ENCODE results near the gene FMN2.
A peak's percentile ranks its signal among the peaks of the same experiment; 100 is the strongest.

Gene FMN2

DNA sequence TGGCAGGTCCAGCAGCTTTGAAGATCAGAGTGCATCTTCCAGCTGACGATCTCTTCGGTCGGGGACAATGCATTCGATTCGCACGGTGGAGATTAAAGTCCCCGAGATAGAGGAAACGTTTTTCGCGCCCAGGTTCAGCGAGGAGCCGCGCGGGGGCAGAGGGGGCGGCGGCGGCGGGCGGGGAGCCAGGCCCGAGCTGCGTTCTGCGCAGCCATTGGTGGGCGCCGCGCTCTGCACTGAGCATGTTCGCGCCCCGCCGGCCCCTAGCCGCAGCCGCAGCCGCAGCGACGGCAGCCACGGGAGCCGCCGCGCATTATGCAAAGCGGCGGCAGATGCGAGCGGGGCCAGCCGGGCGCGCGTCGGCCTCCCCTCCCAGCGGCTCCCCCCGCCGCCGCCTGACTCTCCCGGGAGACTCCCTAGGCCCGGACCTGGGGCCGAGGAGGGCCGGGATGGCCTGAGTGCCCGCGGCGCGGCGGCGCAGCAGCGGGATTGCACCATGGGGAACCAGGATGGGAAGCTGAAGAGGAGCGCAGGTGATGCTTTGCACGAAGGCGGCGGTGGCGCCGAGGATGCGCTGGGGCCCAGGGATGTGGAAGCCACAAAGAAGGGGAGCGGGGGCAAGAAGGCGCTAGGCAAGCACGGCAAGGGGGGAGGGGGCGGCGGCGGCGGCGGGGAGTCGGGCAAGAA lies at the start of gene FMN2:
FMN2 (plus strand) TSS at position 270 of the 687 bp plus-strand sequence; CDS start at position 497, 227 bp downstream.
- DNase-seq: no peak

DNA sequence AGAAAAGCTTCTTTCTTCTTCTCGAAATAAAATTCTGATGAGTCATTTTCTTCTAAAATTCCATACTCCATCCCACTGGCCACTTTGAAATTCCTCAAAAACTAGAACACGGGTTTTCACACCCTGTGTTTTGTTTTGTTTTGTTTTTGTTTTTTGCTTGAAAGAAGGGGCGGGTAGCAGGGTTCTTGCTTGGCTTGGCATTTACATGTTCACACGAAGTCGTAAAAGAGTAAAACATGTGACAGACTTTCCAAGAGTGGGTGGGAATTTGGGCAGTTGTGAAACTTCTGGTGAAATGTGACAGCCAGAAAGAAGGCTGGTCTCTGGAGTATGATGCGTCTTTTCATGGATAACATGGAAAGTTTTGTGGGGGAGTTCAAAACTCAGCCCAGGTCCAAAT lies 47.1 kb upstream of the FMN2 start:
- DNase-seq: no peak

DNA sequence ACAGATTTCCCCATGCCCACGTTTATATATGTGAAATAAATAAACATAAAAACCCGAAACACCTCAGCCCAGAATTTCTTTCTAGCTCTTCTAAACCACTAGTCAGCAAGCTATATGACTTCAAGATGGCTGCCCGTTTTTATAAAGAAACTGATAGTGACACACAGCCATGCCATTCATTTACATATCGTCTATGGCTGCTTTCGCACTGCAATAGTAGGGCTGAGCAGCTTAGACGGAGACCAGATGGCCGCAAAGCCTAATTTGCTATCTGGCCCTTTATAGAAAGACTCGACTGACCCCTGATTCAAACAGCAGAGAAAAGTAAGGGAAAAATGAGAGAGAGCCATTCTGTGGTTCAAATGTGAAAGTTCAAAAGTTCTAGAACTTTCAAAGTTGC lies 45.7 kb upstream of the FMN2 start:
- DNase-seq: no peak

DNA sequence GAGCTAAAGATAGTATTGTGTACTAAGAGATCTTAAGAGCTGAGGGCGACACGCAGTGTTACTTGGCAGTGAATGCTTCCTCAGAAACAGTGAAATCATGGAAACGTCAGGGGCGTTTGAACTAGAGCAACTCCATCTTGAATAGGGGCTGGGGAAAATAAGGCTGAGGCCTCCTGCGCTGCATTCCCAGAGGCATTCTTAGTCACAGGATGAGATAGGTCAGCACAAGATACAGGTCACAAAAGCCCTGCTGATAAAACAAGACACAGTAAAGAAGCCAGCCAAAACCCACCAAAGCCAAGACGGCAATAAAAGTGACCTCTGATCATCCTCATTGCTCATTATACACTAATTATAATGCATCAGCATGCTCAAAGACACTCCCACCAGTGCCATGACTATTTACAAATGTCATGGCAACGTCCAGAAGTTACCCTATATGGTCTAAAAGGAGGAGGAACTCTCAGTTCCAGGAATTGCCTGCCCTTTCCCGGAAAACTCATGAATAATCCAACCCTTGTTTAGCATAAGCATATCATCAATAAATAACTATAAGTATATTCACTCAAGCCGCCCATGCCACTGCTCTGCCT lies 37.5 kb upstream of the FMN2 start:
- no peak for DNase-seq

DNA sequence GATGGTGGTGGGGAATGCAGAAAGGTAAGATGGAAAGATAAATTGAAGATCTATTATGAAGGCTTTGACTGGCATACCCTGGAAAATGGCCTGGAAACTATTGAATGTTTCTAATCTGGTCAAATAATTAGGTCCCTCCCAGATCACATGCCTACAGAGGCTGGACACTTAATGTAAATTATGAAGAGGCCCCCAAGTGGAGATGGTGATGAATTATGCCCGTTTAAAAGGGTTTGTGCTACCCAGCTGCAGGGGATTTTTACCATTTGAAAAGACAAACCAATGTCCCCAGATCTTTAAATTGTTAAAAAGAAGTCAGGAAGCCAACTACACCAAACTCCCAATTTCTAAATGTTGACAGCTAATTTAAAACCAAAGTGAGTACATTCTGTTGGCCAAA lies 35.7 kb upstream of the FMN2 start:
- DNase-seq: no peak

DNA sequence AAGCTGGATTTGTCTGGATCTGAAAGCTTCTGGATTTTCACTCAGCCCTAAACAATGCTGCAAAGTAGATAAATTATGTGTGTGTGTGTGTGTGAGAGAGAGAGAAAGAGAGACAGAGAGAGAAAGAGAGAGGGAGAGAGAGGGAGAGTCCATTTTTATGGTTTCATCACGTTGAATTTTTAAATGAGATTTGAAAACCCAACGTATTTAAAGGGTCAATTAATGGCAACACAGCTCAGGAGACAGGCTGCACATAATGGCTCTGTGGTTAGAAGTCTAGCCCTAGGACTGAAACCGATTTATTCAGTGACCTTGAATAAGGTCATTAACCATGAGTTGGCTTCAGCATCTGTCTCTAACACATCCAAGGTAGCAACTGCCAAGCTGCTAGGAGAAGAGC lies 35.3 kb upstream of the FMN2 start:
- DNase-seq: no peak

DNA sequence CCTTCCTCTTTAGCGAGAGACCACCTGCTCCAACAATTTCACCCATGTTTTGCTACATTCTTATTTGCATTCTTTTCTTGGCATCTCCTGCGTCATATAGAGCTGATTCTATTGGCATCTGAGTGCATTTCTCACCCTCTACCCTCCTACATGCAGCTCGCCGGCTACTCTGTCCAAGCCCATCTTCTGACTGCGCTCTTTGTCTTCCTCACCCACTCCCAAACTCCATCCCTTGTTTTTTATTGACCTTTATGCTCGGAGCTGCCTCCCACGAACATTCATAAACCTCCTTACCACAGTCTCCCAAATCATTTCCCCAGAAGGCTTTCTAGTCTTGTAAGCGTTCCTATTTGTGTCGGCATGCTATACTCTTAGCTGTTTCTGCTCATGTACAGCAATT lies 33.6 kb upstream of the FMN2 start:
- DNase-seq: no peak

DNA sequence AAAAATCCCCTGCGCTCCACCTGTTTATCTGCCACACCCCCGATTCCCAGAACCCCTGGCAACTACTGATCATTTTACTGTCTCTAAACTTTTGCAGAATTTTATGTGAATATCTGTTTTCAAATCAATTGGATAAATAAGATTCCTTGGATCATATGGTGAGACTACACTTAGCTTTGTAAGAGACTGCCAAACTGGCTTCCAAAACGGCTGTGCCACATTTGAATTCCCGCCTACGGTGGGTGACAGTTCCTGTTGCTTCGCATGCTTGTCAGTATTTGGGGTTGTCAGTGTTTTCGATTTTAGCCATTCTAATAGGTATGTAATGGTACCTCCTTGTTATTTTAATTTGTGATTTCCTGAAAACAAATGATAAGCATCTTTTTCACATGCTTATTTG lies 22.7 kb upstream of the FMN2 start:
- no peak for DNase-seq

DNA sequence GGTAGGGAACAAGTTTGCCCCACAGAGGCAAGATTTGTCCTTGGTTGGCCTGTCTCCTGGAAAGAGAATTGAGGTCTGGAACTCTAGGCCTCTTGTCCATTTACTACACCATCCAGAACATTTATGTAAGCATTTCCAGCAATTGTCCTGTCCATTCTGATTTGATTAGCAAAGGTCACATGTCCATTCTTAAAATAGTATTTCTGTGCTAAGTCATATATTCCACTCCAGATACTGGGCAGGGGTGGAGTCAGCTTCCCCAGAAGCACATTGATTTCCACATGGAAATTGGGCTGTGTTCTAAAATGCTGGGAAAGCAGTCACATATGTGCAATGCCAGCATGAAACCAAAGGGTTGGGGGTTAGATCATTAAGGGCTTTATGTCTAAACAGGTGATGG lies 21.5 kb upstream of the FMN2 start:
- no peak for DNase-seq

DNA sequence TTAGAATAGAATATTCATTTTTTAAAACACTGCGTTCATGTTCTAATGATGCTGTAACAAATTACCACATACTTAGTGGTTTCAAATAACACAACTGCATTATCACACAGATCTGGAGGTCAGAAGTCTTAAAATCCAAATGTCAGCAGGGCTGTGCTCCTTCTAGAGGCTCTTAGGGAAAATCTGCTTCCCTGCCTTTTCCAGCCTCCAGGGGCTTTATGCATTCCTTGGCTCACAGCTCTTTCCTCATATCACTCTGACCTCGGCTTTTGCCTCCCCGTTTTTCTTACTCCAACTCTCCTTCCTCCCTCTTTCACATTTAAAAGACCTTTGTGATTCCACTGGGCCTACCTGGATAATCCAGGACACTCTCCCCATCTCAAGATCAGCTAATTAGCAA lies 18.6 kb upstream of the FMN2 start:
- DNase-seq: no peak

DNA sequence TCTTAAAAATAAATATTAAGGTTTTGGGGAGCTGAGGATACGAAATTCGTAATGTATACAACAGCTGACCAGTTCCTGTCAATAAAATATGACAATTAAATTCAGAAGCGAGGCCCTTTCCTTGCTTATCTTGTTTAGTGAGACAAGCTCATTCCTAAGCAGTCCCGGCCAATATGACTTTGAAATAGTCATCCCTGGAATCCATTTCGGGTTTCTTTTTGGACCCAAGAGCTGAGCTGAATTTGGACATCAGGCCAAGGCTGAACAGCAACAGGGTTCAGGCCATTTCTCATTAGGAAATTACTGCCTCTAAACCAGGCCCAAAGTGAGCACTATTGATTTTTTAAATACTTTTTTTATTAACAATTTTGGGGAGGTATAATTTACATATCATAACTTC lies 17.3 kb upstream of the FMN2 start:
- DNase-seq: no peak

DNA sequence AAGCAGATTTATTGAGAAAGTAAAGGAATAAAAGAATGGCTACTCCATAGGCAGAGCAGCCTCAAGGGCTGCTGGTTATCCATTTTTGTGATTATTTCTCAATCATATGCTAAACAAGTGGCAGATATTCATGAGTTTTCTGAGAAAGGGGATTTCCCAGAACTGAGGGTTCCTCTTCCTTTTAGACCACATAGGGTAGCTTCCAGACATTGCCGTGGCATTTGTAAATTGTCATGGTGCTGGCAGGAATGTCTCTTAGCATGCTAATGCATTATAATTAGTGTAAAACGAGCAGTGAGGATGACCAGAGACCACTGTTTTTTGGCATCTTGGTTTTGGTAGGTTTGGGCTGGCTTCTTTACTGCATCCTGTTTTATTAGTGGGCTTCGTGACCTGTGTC lies 16.8 kb upstream of the FMN2 start:
- no peak for DNase-seq

DNA sequence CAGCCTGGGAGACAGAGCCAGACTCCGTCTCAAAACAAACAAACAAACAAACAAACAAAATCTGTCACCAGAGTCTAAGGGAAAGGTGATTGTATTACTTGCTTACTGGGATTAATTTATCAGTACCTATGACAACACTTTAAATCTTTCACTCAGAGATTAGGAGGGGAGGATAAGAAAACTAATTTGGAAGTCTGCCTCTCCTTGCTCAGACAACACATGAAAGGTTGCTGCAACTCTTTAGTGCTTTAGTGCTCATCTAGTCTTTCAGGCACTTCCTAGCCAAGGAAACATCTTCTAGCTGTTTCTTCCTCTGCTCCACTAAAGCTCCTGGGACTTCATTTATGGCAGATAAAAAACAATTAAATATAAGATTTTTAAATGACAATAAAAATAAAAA lies 7.3 kb upstream of the FMN2 start:
- DNase-seq: no peak

DNA sequence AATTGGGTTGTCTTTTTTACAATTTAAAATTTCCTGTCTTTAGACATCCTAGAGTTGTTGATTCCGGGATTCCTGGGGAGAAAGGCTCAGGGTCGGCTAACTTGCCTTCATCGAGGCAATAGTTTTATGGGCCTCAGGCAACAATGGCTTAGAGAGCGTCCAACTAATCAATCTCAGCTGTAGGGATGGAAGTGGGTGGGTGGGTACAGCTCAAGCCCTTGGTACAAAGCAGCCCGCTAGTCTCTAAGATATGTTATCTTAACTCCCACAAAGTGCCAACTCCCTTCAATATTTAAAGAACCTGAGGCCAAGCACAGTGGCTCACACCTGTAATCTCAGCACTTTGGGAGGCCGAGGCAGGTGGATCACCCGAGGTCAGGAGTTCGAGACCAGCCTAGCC lies 6.9 kb upstream of the FMN2 start:
- DNase-seq: no peak

DNA sequence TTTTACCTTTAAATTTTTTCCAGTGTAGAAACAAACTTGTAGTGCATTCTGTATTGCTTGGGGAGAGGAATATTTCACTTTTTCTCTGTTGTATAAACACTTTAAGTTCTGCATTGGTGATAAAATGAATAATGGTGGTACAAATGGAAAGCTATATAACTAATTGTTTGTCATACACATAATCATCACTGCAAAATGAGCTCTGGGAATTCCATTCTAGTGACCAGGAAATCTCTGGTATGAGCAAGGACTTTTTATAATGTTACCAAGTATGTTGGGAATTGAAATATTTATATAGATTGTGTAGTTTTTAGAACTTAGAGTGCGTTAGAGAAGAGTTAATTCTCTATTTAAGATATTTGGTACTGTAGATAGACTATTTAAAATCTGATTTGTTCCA lies 5.0 kb upstream of the FMN2 start:
- no peak for DNase-seq

DNA sequence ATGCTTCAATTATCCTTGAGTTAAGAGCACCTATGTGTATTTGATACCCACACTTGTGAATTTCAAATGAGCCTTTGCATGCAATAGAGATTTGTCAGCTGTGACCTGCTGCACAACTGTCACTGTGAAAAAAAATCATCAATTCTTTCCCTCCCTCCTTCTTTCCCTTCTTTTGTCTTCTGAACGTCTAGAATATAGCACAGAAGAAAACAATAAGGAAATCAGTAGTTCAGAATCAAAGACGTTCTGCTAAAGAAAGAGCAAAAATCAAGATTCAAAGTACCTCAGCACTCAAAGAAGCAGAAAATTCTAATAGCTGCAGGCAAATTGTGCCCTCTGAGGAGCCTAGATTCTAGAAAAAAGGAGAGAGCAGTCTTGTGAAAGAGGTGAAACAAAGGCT lies 1.7 kb upstream of the FMN2 start:
- DNase-seq: no peak

DNA sequence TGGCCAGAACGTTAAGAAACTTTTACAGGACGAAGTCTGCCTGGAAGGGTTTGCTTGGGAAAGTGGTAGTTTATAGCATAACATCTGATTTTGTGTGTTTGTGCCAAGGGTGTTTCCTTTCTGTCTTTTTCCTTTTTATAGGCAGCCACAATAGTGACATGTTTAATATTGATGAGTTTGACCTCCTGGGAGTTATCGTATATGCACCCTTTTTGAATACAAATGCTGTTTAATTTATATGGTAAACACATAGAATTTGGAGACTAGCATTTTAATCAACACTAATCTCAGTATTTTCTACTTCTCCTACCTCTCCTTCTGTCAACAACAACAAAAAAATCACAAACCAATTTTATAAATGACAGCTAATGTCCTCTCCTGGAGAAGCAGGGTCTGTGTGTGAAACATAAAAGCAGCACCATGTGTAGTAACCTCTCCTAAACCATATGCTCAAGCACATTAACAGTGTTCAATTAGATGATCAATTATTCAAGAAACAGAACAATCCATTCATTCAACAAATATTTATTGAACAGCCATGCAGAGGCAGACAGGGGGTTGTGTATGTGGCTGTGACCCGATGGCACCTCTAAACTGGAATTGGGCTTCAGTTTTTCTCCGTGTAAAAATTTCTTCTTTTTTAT lies 604 bp upstream of the FMN2 start:
- DNase-seq: no peak

DNA sequence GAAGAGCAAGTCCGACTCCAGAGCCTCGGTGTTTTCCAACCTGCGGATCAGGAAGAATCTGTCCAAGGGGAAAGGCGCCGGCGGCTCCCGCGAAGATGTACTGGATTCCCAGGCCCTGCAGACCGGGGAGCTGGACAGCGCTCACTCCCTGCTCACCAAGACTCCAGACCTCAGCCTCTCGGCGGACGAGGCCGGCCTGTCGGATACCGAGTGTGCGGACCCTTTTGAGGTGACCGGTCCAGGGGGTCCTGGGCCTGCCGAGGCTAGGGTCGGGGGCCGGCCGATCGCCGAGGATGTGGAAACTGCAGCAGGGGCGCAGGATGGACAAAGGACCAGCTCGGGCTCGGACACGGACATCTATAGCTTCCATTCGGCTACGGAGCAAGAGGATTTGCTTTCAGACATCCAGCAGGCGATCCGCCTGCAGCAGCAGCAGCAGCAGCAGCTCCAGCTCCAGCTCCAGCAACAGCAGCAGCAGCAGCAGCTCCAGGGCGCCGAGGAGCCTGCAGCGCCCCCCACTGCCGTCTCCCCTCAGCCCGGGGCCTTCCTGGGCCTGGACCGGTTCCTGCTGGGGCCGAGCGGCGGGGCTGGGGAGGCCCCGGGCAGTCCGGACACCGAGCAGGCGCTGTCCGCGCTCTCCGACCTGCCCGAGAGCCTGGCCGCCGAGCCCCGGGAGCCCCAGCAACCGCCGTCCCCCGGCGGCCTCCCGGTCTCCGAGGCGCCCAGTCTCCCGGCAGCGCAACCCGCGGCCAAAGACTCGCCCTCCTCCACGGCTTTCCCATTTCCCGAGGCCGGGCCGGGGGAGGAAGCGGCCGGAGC lies 827 bp downstream of the FMN2 start:
- DNase-seq: peak; percentile 24

DNA sequence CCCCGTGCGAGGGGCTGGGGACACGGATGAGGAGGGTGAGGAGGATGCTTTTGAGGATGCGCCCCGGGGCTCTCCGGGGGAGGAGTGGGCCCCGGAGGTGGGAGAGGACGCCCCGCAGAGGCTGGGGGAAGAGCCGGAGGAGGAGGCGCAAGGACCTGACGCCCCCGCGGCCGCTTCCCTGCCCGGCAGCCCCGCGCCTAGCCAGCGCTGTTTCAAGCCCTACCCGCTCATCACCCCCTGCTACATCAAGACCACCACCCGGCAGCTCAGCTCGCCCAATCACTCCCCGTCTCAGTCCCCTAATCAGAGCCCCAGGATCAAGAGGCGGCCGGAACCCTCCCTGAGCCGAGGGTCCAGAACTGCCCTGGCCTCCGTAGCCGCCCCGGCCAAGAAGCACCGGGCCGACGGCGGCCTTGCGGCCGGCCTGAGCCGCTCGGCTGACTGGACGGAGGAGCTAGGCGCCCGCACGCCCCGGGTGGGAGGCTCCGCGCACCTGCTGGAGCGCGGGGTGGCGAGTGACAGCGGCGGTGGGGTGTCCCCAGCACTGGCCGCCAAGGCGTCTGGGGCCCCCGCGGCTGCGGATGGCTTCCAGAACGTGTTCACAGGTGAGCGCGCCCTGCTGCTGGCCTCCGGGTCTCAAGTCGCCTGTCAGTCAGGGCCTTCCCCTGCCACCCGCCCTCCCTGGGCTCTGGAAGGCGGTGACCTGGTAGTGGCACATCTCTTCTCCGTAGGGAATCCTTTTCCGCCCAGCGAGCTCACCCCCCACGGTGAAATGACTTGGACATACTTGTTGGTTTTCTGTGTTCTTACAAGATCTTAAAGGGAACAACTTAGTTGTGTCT lies 1.7 kb downstream of the FMN2 start:
- no peak for DNase-seq

DNA sequence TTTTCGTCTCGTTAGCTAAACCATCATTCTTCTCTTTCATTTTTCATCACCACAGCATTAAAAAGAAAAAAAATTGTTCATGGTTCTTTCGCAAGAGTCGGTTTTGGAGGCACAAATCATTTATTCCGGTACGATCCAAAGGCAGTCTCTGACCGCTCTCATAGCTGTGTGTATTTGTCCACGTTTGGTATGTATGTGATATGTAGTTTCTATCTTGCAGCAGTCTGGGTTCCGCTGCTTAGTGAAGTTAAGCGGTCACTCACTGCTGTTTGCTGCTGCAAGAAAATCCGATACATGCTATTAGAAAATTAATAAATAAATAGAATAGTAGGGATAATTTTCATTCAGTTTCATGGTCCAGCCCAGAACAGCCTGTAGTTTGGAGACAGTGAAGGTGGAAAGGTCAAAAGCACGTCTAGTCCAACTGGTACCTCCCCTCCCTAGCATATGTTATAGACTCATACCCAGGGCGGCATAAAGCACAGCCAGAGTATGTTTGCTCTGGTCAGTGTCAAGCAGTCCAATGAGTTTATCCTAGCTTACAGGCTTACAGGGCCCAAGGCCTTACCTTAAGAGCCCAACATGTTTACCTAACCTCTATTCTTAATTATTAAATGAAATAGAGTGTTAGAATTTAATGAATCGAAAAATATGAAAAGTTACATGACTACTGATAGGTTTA lies 2.5 kb downstream of the FMN2 start:
- no peak for DNase-seq

DNA sequence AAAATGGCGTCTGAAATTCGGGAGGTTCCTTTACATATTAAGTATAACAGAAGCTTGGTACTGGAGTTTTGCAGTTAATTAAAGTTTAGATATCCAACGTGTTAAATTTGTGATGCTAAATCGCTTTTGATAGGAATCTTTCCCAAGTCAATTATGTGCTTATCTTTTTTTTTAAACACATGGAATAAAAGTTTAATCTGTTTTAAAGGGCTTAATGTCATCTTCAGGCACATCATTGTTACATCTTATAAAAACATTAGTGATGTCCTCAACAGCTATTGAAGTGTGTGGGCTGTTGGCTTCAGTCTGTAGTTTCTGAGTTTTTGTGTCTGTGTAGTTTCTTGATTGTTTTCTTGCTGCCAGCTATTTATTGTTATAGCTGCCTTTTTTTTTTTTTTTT lies 5.3 kb downstream of the FMN2 start:
- DNase-seq: no peak

DNA sequence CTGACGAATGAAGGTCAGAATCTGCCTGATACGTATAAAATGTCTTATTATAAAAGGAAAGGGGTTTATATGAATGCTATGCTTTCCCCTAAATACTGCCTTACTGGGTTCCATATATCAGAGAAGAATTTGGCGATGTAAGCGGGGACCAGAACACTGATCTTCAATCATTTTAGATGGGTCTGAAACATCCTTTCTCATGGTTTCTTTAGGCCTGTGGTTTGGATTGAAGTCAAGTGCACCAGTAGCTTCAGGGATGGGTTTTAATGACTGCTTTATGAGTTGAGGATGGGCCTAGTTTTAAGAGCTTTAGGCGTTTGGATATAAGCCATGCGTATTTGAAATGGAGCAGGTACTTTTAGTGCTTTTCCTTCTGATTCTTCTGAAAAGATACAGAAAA lies 6.9 kb downstream of the FMN2 start:
- no peak for DNase-seq
